Subcutaneous abdominal adipose tissue (tissue), 5 donors: ENCODE data around the gene TEX54.
A peak's percentile ranks its signal among the peaks of the same experiment; 100 is the strongest.
"Not testable (repeated sequence)": the region's sequence is repeated elsewhere in the genome, so short reads cannot be mapped to it uniquely, and the experiment has no call there.

Experiments
- H3K27ac ChIP-seq: one replicate; pipeline ENCODE4 v1.7.0; 2013; ENCODE audit warnings: low read depth, mild to moderate bottlenecking, inconsistent platforms, low read length, moderate library complexity
- H3K27me3 ChIP-seq, 5 donors: one replicate each; pipeline ENCODE4 v1.7.0; 2013; ENCODE audit warnings: low read length in 5 of 5, inconsistent platforms in 1 of 5; ENCODE audit not compliant: control insufficient read depth in 5 of 5, insufficient read depth in 4 of 5
- H3K36me3 ChIP-seq, 5 donors: one replicate each; pipeline ENCODE4 v1.7.0; 2013; ENCODE audit warnings: low read length in 5 of 5; ENCODE audit not compliant: control insufficient read depth in 5 of 5, insufficient read depth in 5 of 5
- H3K4me1 ChIP-seq, 5 donors: one replicate each; pipeline ENCODE4 v1.7.0; 2013; ENCODE audit warnings: low read length in 5 of 5, mild to moderate bottlenecking in 3 of 5, moderate library complexity in 1 of 5; ENCODE audit not compliant: control insufficient read depth in 5 of 5, insufficient read depth in 5 of 5
- H3K4me3 ChIP-seq, 5 donors: one replicate each; pipeline ENCODE4 v1.7.0; 2013; ENCODE audit warnings: low read length in 5 of 5, low read depth in 1 of 5
- H3K9ac ChIP-seq, 5 donors: one replicate each; pipeline ENCODE4 v1.7.0; 2013; ENCODE audit warnings: low read length in 5 of 5, mild to moderate bottlenecking in 4 of 5, moderate library complexity in 3 of 5
- H3K9me3 ChIP-seq, 5 donors: one replicate each; pipeline ENCODE4 v1.7.0; 2013; ENCODE audit warnings: low read length in 5 of 5; ENCODE audit not compliant: control insufficient read depth in 5 of 5
- donor health status: healthy.
- donor health status: healthy.
- donor health status: healthy.
- donor health status: healthy.
- donor health status: healthy.

Gene TEX54

GRCh38 chr11:62831520-62832335 lies 913 bp downstream of the TEX54 start, which contains the start of gene STX5:
Gene STX5, minus strand, starts transcription at chr11:62832051. Its CDS starts 808 bp downstream, at chr11:62831243.
- H3K36me3 ChIP-seq, result peaks cover 13 to 44% (median 38%) of the 10 kb centered on the region in 5 donors
- H3K9me3 ChIP-seq, result no peaks in the 10 kb centered on the region
- H3K4me3 ChIP-seq, result peak within 1 kb of the TSS; percentile 90 to 94 (median 91)
- peak within 1 kb of the TSS; percentile 92 to 99 (median 95) for H3K9ac ChIP-seq
- no peaks in the 10 kb centered on the region for H3K27me3 ChIP-seq
- peaks cover 13 to 40% (median 35%) of the 10 kb centered on the region in 5 donors for H3K4me1 ChIP-seq
- H3K27ac ChIP-seq, result peak within 1 kb of the TSS; percentile 96

- H3K4me3 ChIP-seq, result peak overlapping the region; percentile 83 to 94 (median 91)
- H3K36me3 ChIP-seq, result peaks cover 10 to 41% (median 39%) of the 10 kb centered on the region in 5 donors
- H3K27me3 ChIP-seq, result no peaks in the 10 kb centered on the region
- H3K9ac ChIP-seq, result peak overlapping the region; percentile 86 to 95 (median 92)
- H3K4me1 ChIP-seq, result peaks cover 13 to 40% (median 35%) of the 10 kb centered on the region in 5 donors
- H3K9me3 ChIP-seq, result no peaks in the 10 kb centered on the region
- peak overlapping the region; percentile 96 for H3K27ac ChIP-seq
Observed at GRCh38 chr11:62830904-62831519, 1.6 kb downstream of the TEX54 start.

- not testable (repeated sequence) for H3K4me3 ChIP-seq, H3K9ac ChIP-seq, H3K27me3 ChIP-seq, H3K9me3 ChIP-seq, H3K27ac ChIP-seq
- Histone ChIP-seq H3K36me3 (peaks cover 12 to 46% (median 43%) of the 10 kb centered on the region in 5 donors), H3K4me1 (peaks cover 10 to 32% (median 28%) of the 10 kb centered on the region in 5 donors)
Observed at GRCh38 chr11:62828130-62828529, 4.5 kb downstream of the TEX54 start.

- H3K27ac ChIP-seq, result no peak overlapping the region
- peaks cover 0 to 6% (median 5%) of the 10 kb centered on the region in 5 donors for H3K4me1 ChIP-seq
- H3K9me3 ChIP-seq, result no peaks in the 10 kb centered on the region
- H3K36me3 ChIP-seq, result peaks cover 12 to 84% (median 67%) of the 10 kb centered on the region in 5 donors
- no peak overlapping the region for H3K9ac ChIP-seq
- no peaks in the 10 kb centered on the region for H3K27me3 ChIP-seq
- H3K4me3 ChIP-seq, result no peak overlapping the region
Observed at GRCh38 chr11:62823677-62824076, 9.0 kb downstream of the TEX54 start.

GRCh38 chr11:62817129-62817528 lies 15.5 kb downstream of the TEX54 start:
- Histone ChIP-seq H3K36me3 (peaks cover 3 to 47% (median 24%) of the 10 kb centered on the region in 5 donors), H3K4me3 (no peak overlapping the region)

GRCh38 chr11:62816557-62816956 lies 16.1 kb downstream of the TEX54 start:
- H3K27me3 ChIP-seq, result no peaks in the 10 kb centered on the region
- no peak overlapping the region for H3K4me3 ChIP-seq
- H3K36me3 ChIP-seq, result peaks cover 3 to 41% (median 20%) of the 10 kb centered on the region in 5 donors
- no peaks in the 10 kb centered on the region for H3K9me3 ChIP-seq
- H3K4me1 ChIP-seq, result no peaks in the 10 kb centered on the region
- H3K9ac ChIP-seq, result no peak overlapping the region
- H3K27ac ChIP-seq, result no peak overlapping the region

More at GRCh38 chr11:62817129-62817528, 15.5 kb downstream of the TEX54 start:
- Histone ChIP-seq H3K27ac (no peak overlapping the region), H3K4me1 (no peaks in the 10 kb centered on the region), H3K9me3 (no peaks in the 10 kb centered on the region), H3K27me3 (no peaks in the 10 kb centered on the region), H3K9ac (no peak overlapping the region)

GRCh38 chr11:62811659-62812058 lies 21.0 kb downstream of the TEX54 start:
- Histone ChIP-seq H3K4me3 (no peak overlapping the region), H3K4me1 (peaks cover 0 to 2% (median 0%) of the 10 kb centered on the region in 5 donors)

GRCh38 chr11:62810748-62811147 lies 21.9 kb downstream of the TEX54 start:
- Histone ChIP-seq H3K27me3 (no peaks in the 10 kb centered on the region), H3K4me1 (peaks cover 0 to 11% (median 5%) of the 10 kb centered on the region in 5 donors), H3K36me3 (peaks cover 0 to 18% (median 9%) of the 10 kb centered on the region in 5 donors), H3K9ac (no peak overlapping the region), H3K9me3 (no peaks in the 10 kb centered on the region), H3K4me3 (no peak overlapping the region), H3K27ac (no peak overlapping the region)

More at GRCh38 chr11:62811659-62812058, 21.0 kb downstream of the TEX54 start:
- H3K27me3 ChIP-seq, result no peaks in the 10 kb centered on the region
- peaks cover 0 to 18% (median 7%) of the 10 kb centered on the region in 5 donors for H3K36me3 ChIP-seq
- H3K9me3 ChIP-seq, result no peaks in the 10 kb centered on the region
- no peak overlapping the region for H3K9ac ChIP-seq
- H3K27ac ChIP-seq, result no peak overlapping the region

- H3K36me3 ChIP-seq, result peaks cover 0 to 27% (median 21%) of the 10 kb centered on the region in 5 donors
Observed at GRCh38 chr11:62806611-62807121, 26.0 kb downstream of the TEX54 start.

More at GRCh38 chr11:62806611-62807121, 26.0 kb downstream of the TEX54 start:
- no peaks in the 10 kb centered on the region for H3K9me3 ChIP-seq
- peaks cover 3 to 31% (median 24%) of the 10 kb centered on the region in 5 donors for H3K4me1 ChIP-seq
- H3K27me3 ChIP-seq, result no peaks in the 10 kb centered on the region
- no peak overlapping the region for H3K4me3 ChIP-seq
- no peak overlapping the region for H3K27ac ChIP-seq
- H3K9ac ChIP-seq, result peak overlapping the region in 1 of 5 donors; percentile 16
